ENCODE results near the gene OLFM4.

- no peak for TF ChIP-seq EZH2 (IDR thresholded peaks at IDR 0.05; ENCODE audit: low read length)
- TF ChIP-seq CTCF (optimal IDR thresholded peaks at IDR 0.05 in 1 of 3, IDR thresholded peaks at IDR 0.05 in 1 of 3, conservative IDR thresholded peaks at IDR 0.05 in 1 of 3; ENCODE audit: extremely low read depth in 1 of 3, insufficient read depth in 2 of 3, low read length in 3 of 3) = no peak
These were observed 36.1 kb downstream of the OLFM4 start for GRCh38 chr13:53064731-53065130.
